Measurements from ENCODE around the gene CHTF18. TPM values are rescaled to one million over a fixed set of nuclear protein-coding genes. Genes with fewer than 3 reads are reported as not detected.

The CHTF18 gene
- total RNA-seq, 2 experiments from 2014 or later, result 95.6 to 115 TPM

GRCh38 chr16:799948-800833 lies 11.8 kb downstream of the CHTF18 start, which contains the start of gene GNG13:
TSS of gene GNG13 (minus strand) at chr16:800734. CDS start at chr16:799077, 1,657 bp downstream.
- Mint-ChIP-seq H3K27ac (no peak within 1 kb of the TSS), H3K36me3 (ENCODE audit: low read depth) (peaks cover 22% of the 10 kb centered on the region), H3K9me3 (no peaks in the 10 kb centered on the region), H3K4me3 (no peak within 1 kb of the TSS), H3K4me1 (ENCODE audit: low read depth) (peaks cover 2% of the 10 kb centered on the region), H3K27me3 (peaks cover 3% of the 10 kb centered on the region)
- ATAC-seq (no peak), DNase-seq (no peak)
- TF ChIP-seq CTCF (IDR thresholded peaks at IDR 0.05), result no peak
- ChIA-PET CTCF (no interaction called here), POLR2A (interaction anchor here (0.6 kb wide), 1 partner anchor 15 kb away, joined by 3 read pairs; no protein-coding TSS in a partner anchor)
- intact Hi-C loops (cut with micrococcal nuclease), result no loop called here

GRCh38 chr16:800834-801511 lies 12.6 kb downstream of the CHTF18 start:
- no peak overlapping the region for H3K27ac Mint-ChIP-seq
- H3K4me3 Mint-ChIP-seq, result no peak overlapping the region
- ATAC-seq (no peak), DNase-seq (no peak)
- TF ChIP-seq CTCF (IDR thresholded peaks at IDR 0.05), result no peak
- CTCF ChIA-PET, result interaction anchor here (1.4 kb wide), 1 partner anchor 89 kb away, joined by 5 read pairs; no protein-coding TSS in a partner anchor
- peaks cover 18% of the 10 kb centered on the region for H3K36me3 Mint-ChIP-seq (ENCODE audit: low read depth)
- no peaks in the 10 kb centered on the region for H3K9me3 Mint-ChIP-seq
- H3K4me1 Mint-ChIP-seq (ENCODE audit: low read depth), result peaks cover 1% of the 10 kb centered on the region
- intact Hi-C loops (cut with micrococcal nuclease), result no loop called here
- H3K27me3 Mint-ChIP-seq, result peaks cover 3% of the 10 kb centered on the region
- POLR2A ChIA-PET, result interaction anchor here (1.0 to 1.6 kb wide), 2 partner anchors 18 to 76 kb away, joined by 3 to 4 read pairs; no protein-coding TSS in a partner anchor

- DNase-seq (no peak), ATAC-seq (no peak)
- Mint-ChIP-seq H3K27ac (no peak overlapping the region), H3K27me3 (peaks cover 3% of the 10 kb centered on the region), H3K9me3 (no peaks in the 10 kb centered on the region), H3K36me3 (ENCODE audit: low read depth) (peaks cover 15% of the 10 kb centered on the region), H3K4me3 (no peak overlapping the region), H3K4me1 (ENCODE audit: low read depth) (peaks cover 3% of the 10 kb centered on the region)
- POLR2A ChIA-PET, result interaction anchor here (1.0 to 1.6 kb wide), 3 partner anchors 19 to 234 kb away, joined by 3 to 4 read pairs (median 4); no protein-coding TSS in a partner anchor
- CTCF ChIA-PET, result interaction anchor here (1.4 kb wide), 1 partner anchor 90 kb away, joined by 5 read pairs; no protein-coding TSS in a partner anchor
- TF ChIP-seq CTCF (IDR thresholded peaks at IDR 0.05), result no peak
- intact Hi-C loops (cut with micrococcal nuclease), result no loop called here
Observed at GRCh38 chr16:801584-802363, 13.4 kb downstream of the CHTF18 start.

GRCh38 chr16:802461-802860 lies 14.0 kb downstream of the CHTF18 start:
- no peak for DNase-seq
- Mint-ChIP-seq H3K27me3 (peaks cover 3% of the 10 kb centered on the region), H3K4me3 (no peak overlapping the region), H3K4me1 (ENCODE audit: low read depth) (peaks cover 3% of the 10 kb centered on the region), H3K9me3 (no peaks in the 10 kb centered on the region), H3K27ac (no peak overlapping the region), H3K36me3 (ENCODE audit: low read depth) (peaks cover 11% of the 10 kb centered on the region)
- no peak for TF ChIP-seq CTCF (IDR thresholded peaks at IDR 0.05)
- intact Hi-C loops (cut with micrococcal nuclease), result no loop called here
- ChIA-PET CTCF (interaction anchor here (1.4 kb wide), 1 partner anchor 90 kb away, joined by 5 read pairs; no protein-coding TSS in a partner anchor), POLR2A (interaction anchor here (0.7 to 2.1 kb wide), 4 partner anchors 16 to 235 kb away, joined by 4 to 5 read pairs (median 4); no protein-coding TSS in a partner anchor)
- ATAC-seq, result no peak

Measured in activated CD8-positive, alpha-beta T cell treated with anti-CD3 and anti-CD28 coated beads for 36 hours (primary cell).